PFSK-1 (cell line): Measurements from ENCODE around the gene MBTPS1.

Experiments
- FOXP2 ChIP-seq: optimal IDR thresholded peaks from 2 replicates; pipeline ENCODE3; 2011; ENCODE audit warnings: borderline replicate concordance, control low read depth, inconsistent platforms; ENCODE audit not compliant: insufficient read depth; ENCODE audit errors: extremely low read length, extremely low read depth
- POLR2AphosphoS5 ChIP-seq: IDR thresholded peaks from 2 replicates; pipeline ENCODE4 v1.6.1; 2012; ENCODE audit warnings: low read depth, mild to moderate bottlenecking, control low read depth, low read length, moderate library complexity
- SIN3A ChIP-seq: IDR thresholded peaks from 2 replicates; pipeline ENCODE4 v1.6.1; 2012; ENCODE audit warnings: mild to moderate bottlenecking, low read length, moderate library complexity, borderline replicate concordance; ENCODE audit not compliant: insufficient read depth
- TAF1 ChIP-seq: IDR thresholded peaks from 2 replicates; pipeline ENCODE4 v1.6.1; 2012; ENCODE audit warnings: low read length, control low read depth, borderline replicate concordance; ENCODE audit not compliant: insufficient read depth
- TF ChIP-seq, protein P1 (sequence below), 2 experiments: IDR thresholded peaks; 2 replicates each; pipeline versions ENCODE4 v1.6.1 to v1.8.0; 2011 to 2012; ENCODE audit warnings: low read depth in 2 of 2, low read length in 2 of 2, control low read depth in 1 of 2, inconsistent platforms in 1 of 2, mild to moderate bottlenecking in 1 of 2, moderate library complexity in 1 of 2; ENCODE audit not compliant: insufficient read depth in 1 of 2

DNA sequence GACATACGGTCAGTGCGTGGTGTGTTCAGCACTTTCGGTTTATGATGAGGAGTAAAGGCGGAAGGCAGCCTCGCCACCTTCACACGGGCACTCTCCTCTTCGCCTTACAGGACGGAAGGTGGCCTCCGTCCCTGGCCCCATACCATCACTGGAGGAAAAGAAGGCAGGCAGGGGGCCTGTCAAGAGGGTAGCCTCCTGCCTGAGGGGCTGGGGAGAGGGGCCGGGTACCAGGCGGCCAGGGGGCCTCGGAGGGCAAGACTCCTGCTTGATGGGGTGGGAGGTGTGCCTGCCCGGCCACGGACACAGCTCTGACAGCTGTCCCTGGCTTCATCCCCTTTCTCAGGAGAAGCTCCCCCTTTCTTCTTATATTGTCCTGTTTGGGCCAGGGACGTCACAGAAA, 58.5 kb downstream of the MBTPS1 start:
- TF ChIP-seq, protein P1, sequence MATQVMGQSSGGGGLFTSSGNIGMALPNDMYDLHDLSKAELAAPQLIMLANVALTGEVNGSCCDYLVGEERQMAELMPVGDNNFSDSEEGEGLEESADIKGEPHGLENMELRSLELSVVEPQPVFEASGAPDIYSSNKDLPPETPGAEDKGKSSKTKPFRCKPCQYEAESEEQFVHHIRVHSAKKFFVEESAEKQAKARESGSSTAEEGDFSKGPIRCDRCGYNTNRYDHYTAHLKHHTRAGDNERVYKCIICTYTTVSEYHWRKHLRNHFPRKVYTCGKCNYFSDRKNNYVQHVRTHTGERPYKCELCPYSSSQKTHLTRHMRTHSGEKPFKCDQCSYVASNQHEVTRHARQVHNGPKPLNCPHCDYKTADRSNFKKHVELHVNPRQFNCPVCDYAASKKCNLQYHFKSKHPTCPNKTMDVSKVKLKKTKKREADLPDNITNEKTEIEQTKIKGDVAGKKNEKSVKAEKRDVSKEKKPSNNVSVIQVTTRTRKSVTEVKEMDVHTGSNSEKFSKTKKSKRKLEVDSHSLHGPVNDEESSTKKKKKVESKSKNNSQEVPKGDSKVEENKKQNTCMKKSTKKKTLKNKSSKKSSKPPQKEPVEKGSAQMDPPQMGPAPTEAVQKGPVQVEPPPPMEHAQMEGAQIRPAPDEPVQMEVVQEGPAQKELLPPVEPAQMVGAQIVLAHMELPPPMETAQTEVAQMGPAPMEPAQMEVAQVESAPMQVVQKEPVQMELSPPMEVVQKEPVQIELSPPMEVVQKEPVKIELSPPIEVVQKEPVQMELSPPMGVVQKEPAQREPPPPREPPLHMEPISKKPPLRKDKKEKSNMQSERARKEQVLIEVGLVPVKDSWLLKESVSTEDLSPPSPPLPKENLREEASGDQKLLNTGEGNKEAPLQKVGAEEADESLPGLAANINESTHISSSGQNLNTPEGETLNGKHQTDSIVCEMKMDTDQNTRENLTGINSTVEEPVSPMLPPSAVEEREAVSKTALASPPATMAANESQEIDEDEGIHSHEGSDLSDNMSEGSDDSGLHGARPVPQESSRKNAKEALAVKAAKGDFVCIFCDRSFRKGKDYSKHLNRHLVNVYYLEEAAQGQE (IDR thresholded peaks at IDR 0.05; ENCODE audit: insufficient read depth in 1 of 2, low read depth in 2 of 2, low read length in 2 of 2): no peak
- TF ChIP-seq POLR2AphosphoS5: no peak
- no peak for TF ChIP-seq TAF1
- no peak for TF ChIP-seq FOXP2
- no peak for TF ChIP-seq SIN3A
